ENCODE measurements around the gene ERAL1. TPM values are rescaled to one million over a fixed set of nuclear protein-coding genes. Genes with fewer than 3 reads are reported as not detected.
A peak's percentile ranks its signal among the peaks of the same experiment; 100 is the strongest.

The ERAL1 gene
- total and polyA plus RNA-seq, 10 donors, result 28.4 to 51.9 (median 38.7) TPM

GRCh38 chr17:28898527-28898955 lies 43.7 kb downstream of the ERAL1 start:
- peaks cover 0 to 7% (median 0%) of the 10 kb centered on the region in 6 donors for H3K36me3 ChIP-seq
- H3K27me3 ChIP-seq (replicated peaks in 1 of 7), result no peaks in the 10 kb centered on the region
- DNase-seq, result peak; percentile 75
- H3K4me1 ChIP-seq, result peaks cover 55 to 89% (median 78%) of the 10 kb centered on the region in 6 donors
- peak overlapping the region in 1 of 8 donors; percentile 97 for H3K4me3 ChIP-seq
- H3K9me3 ChIP-seq, result no peaks in the 10 kb centered on the region
- peak overlapping the region; percentile 95 to 99 (median 98) for H3K27ac ChIP-seq
- no peak for TF ChIP-seq CTCF (IDR thresholded peaks at IDR 0.05 in 8 of 11, conservative IDR thresholded peaks at IDR 0.05 in 3 of 11)
- TF ChIP-seq POLR2AphosphoS5 (IDR thresholded peaks at IDR 0.05), result no peak
- TF ChIP-seq POLR2A (IDR thresholded peaks at IDR 0.05), result no peak
- 85 to 94% (median 87%) methylated on average over 11 to 12 of the region's 12 CpGs for WGBS, 5 donors
- intact Hi-C loops (cut with DNase I; ENCODE audit: low total_unique reads), result no loop called here

GRCh38 chr17:28899212-28899815 lies 44.5 kb downstream of the ERAL1 start:
- Histone ChIP-seq H3K4me1 (peaks cover 48 to 89% (median 75%) of the 10 kb centered on the region in 6 donors), H3K27ac (peak overlapping the region in 5 of 8 donors; percentile 96 to 99 (median 99)), H3K4me3 (no peak overlapping the region), H3K36me3 (peaks cover 0 to 7% (median 0%) of the 10 kb centered on the region in 6 donors), H3K27me3 (replicated peaks in 1 of 7) (no peaks in the 10 kb centered on the region), H3K9me3 (no peaks in the 10 kb centered on the region)
- WGBS, 5 donors, result 95 to 99% (median 98%) methylated on average over 5 of the region's 5 CpGs
- no peak for DNase-seq
- intact Hi-C loops (cut with DNase I; ENCODE audit: low total_unique reads), result no loop called here
- TF ChIP-seq POLR2AphosphoS5 (IDR thresholded peaks at IDR 0.05) (no peak), POLR2A (IDR thresholded peaks at IDR 0.05) (no peak), CTCF (IDR thresholded peaks at IDR 0.05 in 8 of 11, conservative IDR thresholded peaks at IDR 0.05 in 3 of 11) (no peak)

- peaks cover 0 to 20% (median 7%) of the 10 kb centered on the region in 6 donors for H3K36me3 ChIP-seq
- peak overlapping the region in 6 of 8 donors; percentile 11 to 95 (median 86) for H3K4me3 ChIP-seq
- no peaks in the 10 kb centered on the region for H3K9me3 ChIP-seq
- peak overlapping the region in 6 of 8 donors; percentile 86 to 99 (median 93) for H3K27ac ChIP-seq
- intact Hi-C loops (cut with DNase I; ENCODE audit: low total_unique reads), result loop anchor here (10.0 kb wide), 1 partner anchor 46 kb away; the partner anchor contains the start of gene ERAL1
- H3K4me1 ChIP-seq, result peaks cover 30 to 81% (median 64%) of the 10 kb centered on the region in 6 donors
- WGBS, 5 donors, result 84 to 90% (median 86%) methylated on average over 19 to 24 of the region's 24 CpGs
- TF ChIP-seq CTCF (IDR thresholded peaks at IDR 0.05 in 8 of 11, conservative IDR thresholded peaks at IDR 0.05 in 3 of 11), result no peak
- peak in 1 of 3 donors; percentile 14 for TF ChIP-seq POLR2AphosphoS5 (IDR thresholded peaks at IDR 0.05)
- no peak for TF ChIP-seq POLR2A (IDR thresholded peaks at IDR 0.05)
- no peaks in the 10 kb centered on the region for H3K27me3 ChIP-seq (replicated peaks in 1 of 7)
- DNase-seq, result no peak
These were observed 46.3 kb downstream of the ERAL1 start for GRCh38 chr17:28900986-28901726.
